DOHH2 (cell line): ENCODE measurements around the gene GRK6.

Experiments used
- CTCF ChIP-seq: fragments of 200-600 bp; sonication (generic); IDR thresholded peaks from one replicate; pipeline ENCODE4 v1.5.1; 2014; ENCODE audit warnings: antibody characterized with exemption, mild to moderate bottlenecking, low read depth, low read length; ENCODE audit not compliant: poor library complexity, severe bottlenecking
- EZH2phosphoT487 ChIP-seq: fragments of 200-600 bp; sonication (generic); IDR thresholded peaks from 2 replicates; pipeline ENCODE4 v1.6.1; 2017; ENCODE audit warnings: borderline replicate concordance, mild to moderate bottlenecking, antibody characterized with exemption, low read length, moderate library complexity, mixed read lengths

- TF ChIP-seq CTCF (no peak), EZH2phosphoT487 (no peak)
Observed at GRCh38 chr5:177393990-177394389, 32.5 kb upstream of the GRK6 start.
